Activated naive CD8-positive, alpha-beta T cell treated with anti-CD3 and anti-CD28 coated beads for 36 hours (primary cell): Measurements from ENCODE around the gene TRPV5. TPM values are rescaled to one million over a fixed set of nuclear protein-coding genes. Genes with fewer than 3 reads are reported as not detected.

Experiments
- DNase-seq: peaks from one replicate; pipeline ENCODE4 v3.0.0; 2021
- H3K27ac Mint-ChIP-seq: one replicate; pipeline ENCODE4 v1.8.0; 2022; ENCODE audit warnings: mild to moderate bottlenecking, moderate library complexity, mixed read lengths
- H3K27me3 Mint-ChIP-seq: one replicate; pipeline ENCODE4 v1.8.0; 2022; ENCODE audit warnings: mild to moderate bottlenecking, mixed read lengths
- H3K36me3 Mint-ChIP-seq: one replicate; pipeline ENCODE4 v1.8.0; 2021; ENCODE audit warnings: mild to moderate bottlenecking, mixed read lengths
- H3K4me1 Mint-ChIP-seq: one replicate; pipeline ENCODE4 v1.8.0; 2021; ENCODE audit warnings: mixed read lengths
- H3K4me3 Mint-ChIP-seq: one replicate; pipeline ENCODE4 v1.8.0; 2022; ENCODE audit warnings: mild to moderate bottlenecking, moderate library complexity, mixed read lengths
- H3K9me3 Mint-ChIP-seq: one replicate; pipeline ENCODE4 v1.8.0; 2022; ENCODE audit warnings: mixed read lengths
- total RNA-seq, 2 experiments: library from RNA; stranded (reverse); gene quantifications; one replicate each; pipeline ENCODE4 v1.2.3, GENCODE V29; 2021

TRPV5 gene
- total RNA-seq, 2 experiments from 2014 or later: not detected

DNA sequence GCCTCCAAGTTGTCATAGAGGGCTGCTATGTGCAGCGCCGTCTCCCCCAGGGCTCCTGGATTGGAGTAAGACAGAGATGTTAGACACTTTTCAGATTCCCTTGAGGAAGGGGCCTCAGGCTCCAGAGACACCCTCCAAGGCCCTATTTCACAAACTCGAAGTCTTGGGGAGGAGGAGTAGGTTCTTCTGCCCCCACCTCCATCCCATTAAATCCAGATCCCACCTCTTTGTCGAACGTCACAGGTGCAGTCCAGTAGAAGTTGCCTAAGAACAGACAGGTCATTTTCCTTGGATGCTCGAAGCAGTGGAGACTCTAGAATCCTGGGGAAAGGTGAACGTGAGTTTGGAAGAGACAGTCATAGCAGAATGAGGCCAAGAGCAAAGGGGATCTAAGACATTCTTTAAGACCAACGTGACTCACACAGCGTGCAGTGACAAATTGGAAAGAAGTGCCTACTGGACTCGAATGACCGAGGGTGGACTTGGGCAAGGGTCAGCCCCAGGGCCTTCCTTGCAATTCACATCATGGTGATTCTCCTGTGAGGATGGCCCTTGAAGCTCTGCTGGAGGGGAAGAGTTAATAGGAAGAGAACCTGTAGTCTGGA is 3.3 kb downstream of the TRPV5 start:
- no peak overlapping the region for H3K27ac Mint-ChIP-seq
- H3K9me3 Mint-ChIP-seq: no peaks in the 10 kb centered on the region
- no peaks in the 10 kb centered on the region for H3K4me1 Mint-ChIP-seq
- H3K27me3 Mint-ChIP-seq: no peaks in the 10 kb centered on the region
- no peak for DNase-seq
- no peaks in the 10 kb centered on the region for H3K36me3 Mint-ChIP-seq
- H3K4me3 Mint-ChIP-seq: no peak overlapping the region

DNA sequence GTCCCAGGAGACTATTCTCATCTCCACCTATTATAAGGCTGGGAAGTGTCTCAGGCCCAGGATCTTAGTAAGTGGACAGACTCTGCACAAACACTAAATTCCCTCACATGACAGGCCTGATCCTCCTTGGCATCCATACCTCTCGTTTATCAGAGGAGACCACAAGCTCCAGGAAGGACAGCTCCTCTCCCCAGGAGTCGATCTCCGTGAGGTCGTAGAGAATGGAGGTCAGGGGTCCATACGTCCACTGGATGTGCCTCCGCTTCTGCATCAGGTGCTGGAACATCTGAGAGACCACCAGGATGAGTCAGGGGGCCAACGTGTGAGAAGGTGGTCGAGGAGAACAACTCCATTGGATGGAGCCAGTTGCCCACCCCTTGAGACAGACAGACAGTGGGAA is 5.6 kb downstream of the TRPV5 start:
- H3K27me3 Mint-ChIP-seq: no peaks in the 10 kb centered on the region
- no peak for DNase-seq

DNA sequence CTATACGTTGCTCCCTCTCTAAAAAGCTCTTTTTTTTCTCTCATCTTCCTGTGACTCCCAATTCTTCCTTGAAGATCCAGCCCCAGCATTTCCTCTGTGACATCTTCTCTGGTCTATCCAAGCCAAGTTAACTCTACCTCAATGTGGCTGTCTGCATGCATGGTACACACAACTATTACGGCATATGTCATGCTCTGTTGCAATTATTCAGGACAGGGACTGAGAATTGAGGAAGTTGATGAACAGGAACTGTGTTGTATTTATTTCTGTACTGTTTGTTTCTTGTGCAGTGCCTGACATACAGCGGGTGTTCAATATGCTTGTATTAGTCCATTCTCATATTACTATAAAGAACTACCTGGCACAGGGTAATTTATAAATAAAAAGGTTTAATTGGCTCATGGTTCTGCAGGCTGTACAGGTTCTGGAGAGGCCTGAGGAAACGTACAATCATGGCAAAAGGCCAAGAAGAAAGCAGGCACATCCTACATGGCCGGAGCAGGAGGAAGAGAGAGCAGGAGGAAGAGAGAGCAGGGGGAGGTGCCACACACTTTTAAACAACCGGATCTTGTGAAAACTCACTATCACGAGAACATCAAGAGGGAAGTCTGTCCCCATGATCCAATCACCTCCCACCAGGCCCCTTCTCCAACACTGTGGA is 6.3 kb downstream of the TRPV5 start:
- Mint-ChIP-seq H3K9me3 (no peaks in the 10 kb centered on the region), H3K27ac (no peak overlapping the region), H3K36me3 (no peaks in the 10 kb centered on the region), H3K4me1 (no peaks in the 10 kb centered on the region), H3K4me3 (no peak overlapping the region), H3K27me3 (no peaks in the 10 kb centered on the region)
- no peak for DNase-seq

More for the DNA sequence above, 5.6 kb downstream of the TRPV5 start:
- no peaks in the 10 kb centered on the region for H3K36me3 Mint-ChIP-seq
- H3K4me1 Mint-ChIP-seq: no peaks in the 10 kb centered on the region
- no peak overlapping the region for H3K4me3 Mint-ChIP-seq
- no peak overlapping the region for H3K27ac Mint-ChIP-seq
- H3K9me3 Mint-ChIP-seq: no peaks in the 10 kb centered on the region

DNA sequence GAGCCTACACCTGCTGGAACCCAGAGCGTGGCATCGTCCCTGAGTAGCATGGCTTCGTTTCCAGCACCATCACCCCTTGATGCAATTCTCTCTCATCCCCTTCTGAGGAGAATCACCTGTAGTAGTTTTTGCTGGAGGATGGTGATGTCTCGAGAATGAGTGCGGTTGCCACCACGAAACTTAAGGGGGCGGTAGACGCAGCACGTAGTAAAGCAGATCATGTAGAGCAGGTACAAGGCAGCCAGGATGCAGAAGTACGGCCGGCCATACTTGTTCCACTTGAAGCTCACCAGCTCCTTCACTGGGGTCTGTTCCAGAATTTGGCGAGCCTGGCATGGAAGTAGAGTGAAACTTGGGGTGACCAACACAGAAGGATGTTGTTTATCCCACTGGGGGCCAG is 8.1 kb downstream of the TRPV5 start:
- Mint-ChIP-seq H3K36me3 (no peaks in the 10 kb centered on the region), H3K27me3 (no peaks in the 10 kb centered on the region), H3K4me3 (no peak overlapping the region), H3K9me3 (no peaks in the 10 kb centered on the region), H3K27ac (no peak overlapping the region), H3K4me1 (no peaks in the 10 kb centered on the region)
- DNase-seq: no peak

DNA sequence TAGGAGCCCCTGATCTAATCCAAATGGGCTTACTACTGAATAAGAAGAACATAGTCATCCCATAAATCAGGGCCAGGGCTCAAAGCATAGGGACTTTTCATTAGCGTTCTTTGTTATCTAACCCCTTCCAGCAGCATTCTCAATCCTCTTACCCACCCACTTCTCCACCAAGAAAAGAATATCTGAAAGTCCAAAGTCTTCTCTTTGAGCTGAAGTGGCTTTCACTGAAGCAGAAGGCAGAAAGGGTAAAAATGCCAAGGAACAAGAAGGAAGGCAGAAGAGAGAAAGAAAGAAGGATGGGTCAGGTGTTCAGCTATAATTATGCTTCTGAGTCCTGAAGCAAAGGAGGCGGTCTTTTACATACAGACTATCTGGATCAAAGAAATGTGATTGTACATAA is 10.2 kb downstream of the TRPV5 start:
- H3K9me3 Mint-ChIP-seq: no peaks in the 10 kb centered on the region
- no peak overlapping the region for H3K4me3 Mint-ChIP-seq
- H3K4me1 Mint-ChIP-seq: no peaks in the 10 kb centered on the region
- no peak overlapping the region for H3K27ac Mint-ChIP-seq
- no peaks in the 10 kb centered on the region for H3K36me3 Mint-ChIP-seq
- DNase-seq: no peak
- peaks cover 5% of the 10 kb centered on the region for H3K27me3 Mint-ChIP-seq

DNA sequence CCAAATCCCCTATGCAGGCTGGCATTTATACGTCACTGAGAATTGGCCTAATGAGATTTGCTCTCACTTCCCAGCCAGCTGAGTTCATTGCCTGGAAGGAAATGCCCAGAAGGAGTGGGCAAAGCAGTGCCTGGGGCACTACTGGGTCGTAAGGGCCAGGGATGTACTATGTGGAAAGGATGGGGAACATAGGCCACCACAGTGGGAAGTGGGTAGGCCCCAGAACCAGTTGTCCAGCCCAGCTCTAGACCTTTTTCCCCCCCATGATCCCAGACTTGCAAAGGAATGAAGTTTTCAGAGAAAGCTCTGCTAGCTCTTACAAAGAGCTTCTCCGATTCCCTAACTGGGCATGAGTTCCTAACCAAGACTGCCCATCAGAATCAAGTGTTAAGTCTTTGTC is 13.9 kb downstream of the TRPV5 start:
- Mint-ChIP-seq H3K4me1 (no peaks in the 10 kb centered on the region), H3K4me3 (no peak overlapping the region), H3K9me3 (no peaks in the 10 kb centered on the region), H3K27me3 (peaks cover 5% of the 10 kb centered on the region), H3K27ac (no peak overlapping the region), H3K36me3 (no peaks in the 10 kb centered on the region)
- no peak for DNase-seq

DNA sequence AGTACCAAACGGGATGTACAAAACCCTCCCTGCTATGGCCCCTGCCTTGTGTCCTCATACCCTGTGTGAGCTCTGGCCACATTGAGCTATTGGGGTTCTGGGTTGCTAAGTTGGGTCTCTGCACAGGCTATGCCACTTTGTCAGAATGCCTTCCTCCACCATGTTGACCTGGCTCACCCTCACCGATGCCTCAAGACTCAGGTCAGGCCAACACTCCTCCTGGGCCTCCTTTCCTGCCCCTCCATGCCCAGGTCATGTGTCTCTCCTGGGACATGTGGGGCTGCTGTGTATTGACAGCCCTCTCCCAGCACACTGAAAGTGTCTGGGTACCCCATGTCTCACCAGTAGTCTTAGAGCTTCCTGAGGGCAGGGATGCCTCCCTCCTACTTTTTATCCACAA is 14.6 kb downstream of the TRPV5 start:
- Mint-ChIP-seq H3K36me3 (no peaks in the 10 kb centered on the region), H3K27ac (no peak overlapping the region), H3K27me3 (peaks cover 5% of the 10 kb centered on the region), H3K4me1 (no peaks in the 10 kb centered on the region), H3K4me3 (no peak overlapping the region), H3K9me3 (no peaks in the 10 kb centered on the region)
- no peak for DNase-seq

DNA sequence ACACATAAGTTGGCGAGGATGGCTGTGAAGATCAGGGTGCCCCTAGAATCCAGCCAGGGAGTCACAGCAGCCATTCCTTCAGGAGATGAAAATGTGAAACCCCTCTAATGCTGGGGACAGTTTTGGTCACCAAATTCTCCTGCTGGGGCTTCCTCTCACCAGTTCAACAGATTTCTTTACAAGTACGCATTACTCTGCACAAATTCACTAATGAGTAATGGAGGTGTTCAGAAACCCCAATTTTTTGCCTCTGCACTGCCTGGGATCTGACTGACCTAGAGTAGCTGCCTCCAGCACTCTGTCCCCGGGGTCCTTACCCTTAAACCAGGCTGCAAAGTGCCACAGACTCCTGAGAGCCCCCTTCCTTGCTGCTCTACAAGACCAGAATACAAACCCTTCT is 16.1 kb downstream of the TRPV5 start:
- Mint-ChIP-seq H3K4me1 (no peaks in the 10 kb centered on the region), H3K27me3 (peaks cover 5% of the 10 kb centered on the region), H3K36me3 (no peaks in the 10 kb centered on the region), H3K4me3 (no peak overlapping the region), H3K27ac (no peak overlapping the region), H3K9me3 (no peaks in the 10 kb centered on the region)
- DNase-seq: no peak

DNA sequence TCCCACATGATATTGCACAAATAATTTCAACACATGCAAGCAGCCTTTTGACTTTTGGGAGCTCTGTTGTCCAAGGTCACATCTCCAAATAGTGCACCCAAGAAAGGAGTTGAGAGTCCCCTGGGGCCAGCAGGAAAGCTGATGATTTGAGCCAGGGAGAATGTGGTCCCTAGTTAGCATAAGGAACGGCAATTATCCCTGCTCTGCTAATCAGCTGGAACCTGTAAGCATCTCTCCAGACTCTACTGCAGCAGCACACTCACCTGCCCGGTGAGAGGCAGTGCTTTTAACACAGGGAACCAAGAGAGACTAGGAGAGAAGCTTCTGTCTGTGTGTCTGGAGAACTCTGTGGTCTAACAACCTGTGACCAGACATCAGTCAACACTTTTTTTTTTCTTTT is 17.0 kb downstream of the TRPV5 start:
- H3K36me3 Mint-ChIP-seq: no peaks in the 10 kb centered on the region
- no peaks in the 10 kb centered on the region for H3K9me3 Mint-ChIP-seq
- H3K4me3 Mint-ChIP-seq: no peak overlapping the region
- H3K27ac Mint-ChIP-seq: no peak overlapping the region
- peaks cover 7% of the 10 kb centered on the region for H3K27me3 Mint-ChIP-seq
- DNase-seq: no peak
- H3K4me1 Mint-ChIP-seq: no peaks in the 10 kb centered on the region

DNA sequence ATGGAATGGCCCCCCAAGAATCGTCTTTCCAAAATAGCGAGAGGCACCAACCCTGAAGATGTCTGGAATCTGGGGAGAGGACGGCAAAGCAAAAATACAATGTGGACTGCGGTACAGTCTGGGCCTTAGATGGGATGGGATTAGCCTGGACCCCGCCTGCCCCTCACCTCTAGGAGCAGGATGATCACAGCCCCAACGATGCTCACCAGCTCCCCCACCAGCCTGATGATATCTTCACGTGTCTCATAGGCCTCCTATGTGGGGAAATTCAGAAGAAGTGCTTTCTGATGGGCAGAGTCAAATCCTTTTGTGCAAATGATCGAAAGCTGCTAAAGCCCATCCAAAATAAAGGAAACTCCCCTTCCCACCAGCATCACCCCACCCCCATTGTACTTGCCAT is 18.2 kb downstream of the TRPV5 start:
- Mint-ChIP-seq H3K4me1 (no peaks in the 10 kb centered on the region), H3K9me3 (no peaks in the 10 kb centered on the region), H3K27me3 (peaks cover 7% of the 10 kb centered on the region), H3K4me3 (no peak overlapping the region), H3K36me3 (no peaks in the 10 kb centered on the region), H3K27ac (no peak overlapping the region)
- no peak for DNase-seq

DNA sequence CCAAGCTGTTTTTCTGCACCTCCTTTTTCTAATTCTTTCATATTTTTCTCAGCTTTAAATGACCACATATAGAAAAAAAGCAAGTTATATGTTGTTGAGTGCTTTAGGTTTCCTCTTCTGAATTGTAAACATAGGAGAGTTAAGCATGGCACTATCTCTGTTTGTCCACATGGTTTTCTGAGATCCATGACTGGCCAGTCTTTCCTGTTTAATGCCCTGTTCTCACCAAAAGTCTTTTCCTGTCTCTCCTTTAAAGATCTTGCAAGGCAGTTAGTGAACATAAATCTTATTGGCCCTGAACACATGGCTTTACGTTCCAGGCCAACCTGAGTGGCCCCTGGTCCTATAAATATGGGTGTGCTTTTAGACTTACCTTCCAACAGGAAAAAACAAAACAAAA is 19.4 kb downstream of the TRPV5 start:
- Mint-ChIP-seq H3K27ac (no peak overlapping the region), H3K27me3 (peaks cover 9% of the 10 kb centered on the region), H3K36me3 (no peaks in the 10 kb centered on the region), H3K4me1 (no peaks in the 10 kb centered on the region), H3K4me3 (no peak overlapping the region), H3K9me3 (no peaks in the 10 kb centered on the region)
- no peak for DNase-seq

DNA sequence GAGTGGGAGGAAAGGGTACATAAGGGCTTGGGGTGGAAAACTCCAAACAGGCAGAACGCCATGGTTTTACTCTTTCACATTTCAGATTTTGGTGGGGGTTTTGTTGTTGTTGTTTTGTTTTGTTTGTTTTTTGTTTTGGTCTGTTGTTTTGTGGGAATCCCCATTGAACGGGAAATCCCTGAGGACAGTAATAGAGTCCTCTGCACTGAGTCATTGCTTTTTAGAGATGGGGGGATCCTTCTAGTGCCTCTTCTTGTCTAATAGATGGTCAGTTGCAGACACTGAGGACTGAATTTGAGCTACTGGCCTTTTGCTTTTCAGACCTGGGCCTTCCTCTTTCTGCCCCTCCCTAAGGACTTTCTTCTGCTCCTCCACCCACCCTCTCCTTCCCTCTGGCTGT is 20.0 kb downstream of the TRPV5 start:
- H3K27me3 Mint-ChIP-seq: peaks cover 6% of the 10 kb centered on the region
- no peaks in the 10 kb centered on the region for H3K9me3 Mint-ChIP-seq
- no peak overlapping the region for H3K27ac Mint-ChIP-seq
- no peaks in the 10 kb centered on the region for H3K4me1 Mint-ChIP-seq
- no peaks in the 10 kb centered on the region for H3K36me3 Mint-ChIP-seq
- DNase-seq: no peak
- H3K4me3 Mint-ChIP-seq: no peak overlapping the region

DNA sequence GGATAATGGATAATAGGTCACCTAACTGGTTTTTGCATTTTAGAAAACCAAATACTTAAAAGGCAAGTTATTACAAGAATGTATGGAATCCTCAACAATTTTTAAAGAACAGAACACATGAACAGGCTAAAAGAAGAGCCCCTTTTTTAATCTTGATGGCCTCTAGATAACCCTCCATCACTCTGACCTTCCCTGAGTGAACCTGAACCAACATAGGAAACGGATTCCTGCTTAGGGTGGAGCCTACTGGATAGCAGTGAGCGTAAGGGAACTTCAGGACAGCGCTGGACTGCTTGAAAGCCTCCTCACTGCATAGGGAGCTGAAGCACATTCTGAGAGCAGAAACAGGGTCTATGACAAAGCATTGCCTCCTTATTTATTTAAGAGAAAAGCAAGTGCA is 20.5 kb downstream of the TRPV5 start:
- no peak for DNase-seq
- Mint-ChIP-seq H3K9me3 (no peaks in the 10 kb centered on the region), H3K27me3 (peaks cover 6% of the 10 kb centered on the region), H3K36me3 (no peaks in the 10 kb centered on the region), H3K27ac (no peak overlapping the region), H3K4me1 (no peaks in the 10 kb centered on the region), H3K4me3 (no peak overlapping the region)

DNA sequence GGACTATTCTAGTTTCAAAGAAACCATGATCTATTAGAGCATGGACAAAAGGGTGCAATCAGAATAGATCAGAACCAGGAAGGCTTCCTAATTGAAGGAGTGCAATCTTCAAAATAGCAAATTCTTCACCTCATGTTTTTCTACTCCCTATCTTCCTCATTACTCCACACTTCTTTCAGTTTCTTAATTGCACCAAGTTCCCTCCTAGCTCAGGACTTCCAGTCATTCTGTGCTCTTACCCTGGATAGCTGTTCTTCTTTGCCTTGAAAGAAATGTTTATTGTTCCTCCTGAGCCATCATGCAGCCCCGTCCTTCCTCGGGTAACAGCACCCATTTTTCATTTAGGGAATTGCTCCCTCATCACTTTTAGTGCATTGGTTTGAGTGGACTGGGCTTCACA is 23.1 kb downstream of the TRPV5 start:
- Mint-ChIP-seq H3K9me3 (no peaks in the 10 kb centered on the region), H3K27ac (no peak overlapping the region), H3K27me3 (peaks cover 6% of the 10 kb centered on the region), H3K4me3 (no peak overlapping the region), H3K4me1 (no peaks in the 10 kb centered on the region), H3K36me3 (no peaks in the 10 kb centered on the region)
- DNase-seq: no peak

DNA sequence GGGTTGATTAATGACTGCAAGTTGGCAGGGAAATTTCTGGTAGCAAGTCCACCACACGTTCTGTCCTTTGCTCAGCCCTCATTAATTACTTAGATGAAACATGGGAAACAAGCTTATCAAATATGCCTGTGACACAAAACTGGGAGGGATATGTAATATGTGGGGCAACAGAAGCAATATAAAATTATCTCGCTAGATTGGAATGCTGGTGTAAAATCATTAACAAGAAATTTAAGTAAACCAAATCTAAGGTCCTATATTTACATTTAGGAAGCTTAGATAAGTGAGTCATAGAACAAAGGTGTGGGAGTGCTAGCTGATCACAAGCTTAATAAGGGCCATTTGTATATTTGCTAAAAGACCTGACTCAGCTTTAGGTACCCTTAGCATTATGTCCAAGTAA is 23.5 kb downstream of the TRPV5 start:
- H3K4me3 Mint-ChIP-seq: no peak overlapping the region

More for the DNA sequence above, 23.5 kb downstream of the TRPV5 start:
- no peaks in the 10 kb centered on the region for H3K4me1 Mint-ChIP-seq
- no peaks in the 10 kb centered on the region for H3K36me3 Mint-ChIP-seq
- peaks cover 6% of the 10 kb centered on the region for H3K27me3 Mint-ChIP-seq
- H3K27ac Mint-ChIP-seq: no peak overlapping the region
- DNase-seq: no peak
- no peaks in the 10 kb centered on the region for H3K9me3 Mint-ChIP-seq
